Measurements from ENCODE around the gene KCNQ1OT1. TPM values are rescaled to one million over a fixed set of nuclear protein-coding genes. Genes with fewer than 3 reads are reported as not detected.

The KCNQ1OT1 gene
- total and polyA plus RNA-seq, 12 donors: 0.15 to 10.6 (median 1.1) TPM

DNA sequence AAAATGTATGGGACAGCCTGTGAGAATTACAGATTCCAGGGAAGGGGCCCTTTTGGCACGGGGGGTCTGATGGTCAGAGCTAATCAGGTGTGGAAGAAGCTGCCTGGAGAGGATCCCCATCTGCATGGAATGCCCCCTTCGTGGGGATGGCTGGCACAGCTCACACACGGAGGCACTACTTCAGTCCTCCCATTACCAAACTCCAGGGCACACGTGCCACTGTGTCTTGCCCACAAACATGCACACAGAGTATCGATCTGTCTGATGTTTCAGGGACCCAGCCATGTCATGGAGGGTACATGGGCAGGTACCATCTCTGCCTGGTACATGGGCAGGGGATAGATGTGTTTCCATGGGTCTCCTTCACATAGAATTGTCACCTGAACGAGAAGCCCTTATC, 14.7 kb downstream of the KCNQ1OT1 start:
- Histone ChIP-seq H3K27me3 (no peaks in the 10 kb centered on the region), H3K4me1 (replicated peaks in 1 of 2) (peaks cover 24 to 39% of the 10 kb centered on the region in 2 donors), H3K9me3 (replicated peaks in 1 of 3) (no peaks in the 10 kb centered on the region), H3K36me3 (replicated peaks in 1 of 2) (no peaks in the 10 kb centered on the region), H3K27ac (peak overlapping the region in 1 of 5 donors; percentile 79), H3K4me3 (no peak overlapping the region)
- intact Hi-C loops (cut with DNase I): no loop called here
- no peak for TF ChIP-seq POLR2A (IDR thresholded peaks at IDR 0.05)
- TF ChIP-seq, protein P1, sequence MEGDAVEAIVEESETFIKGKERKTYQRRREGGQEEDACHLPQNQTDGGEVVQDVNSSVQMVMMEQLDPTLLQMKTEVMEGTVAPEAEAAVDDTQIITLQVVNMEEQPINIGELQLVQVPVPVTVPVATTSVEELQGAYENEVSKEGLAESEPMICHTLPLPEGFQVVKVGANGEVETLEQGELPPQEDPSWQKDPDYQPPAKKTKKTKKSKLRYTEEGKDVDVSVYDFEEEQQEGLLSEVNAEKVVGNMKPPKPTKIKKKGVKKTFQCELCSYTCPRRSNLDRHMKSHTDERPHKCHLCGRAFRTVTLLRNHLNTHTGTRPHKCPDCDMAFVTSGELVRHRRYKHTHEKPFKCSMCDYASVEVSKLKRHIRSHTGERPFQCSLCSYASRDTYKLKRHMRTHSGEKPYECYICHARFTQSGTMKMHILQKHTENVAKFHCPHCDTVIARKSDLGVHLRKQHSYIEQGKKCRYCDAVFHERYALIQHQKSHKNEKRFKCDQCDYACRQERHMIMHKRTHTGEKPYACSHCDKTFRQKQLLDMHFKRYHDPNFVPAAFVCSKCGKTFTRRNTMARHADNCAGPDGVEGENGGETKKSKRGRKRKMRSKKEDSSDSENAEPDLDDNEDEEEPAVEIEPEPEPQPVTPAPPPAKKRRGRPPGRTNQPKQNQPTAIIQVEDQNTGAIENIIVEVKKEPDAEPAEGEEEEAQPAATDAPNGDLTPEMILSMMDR (IDR thresholded peaks at IDR 0.05): no peak
- peak in 3 of 7 donors; percentile 4 to 45 (median 9) for DNase-seq
- WGBS, 4 donors: 78 to 87% (median 84%) methylated on average over 4 to 6 of the region's 6 CpGs

DNA sequence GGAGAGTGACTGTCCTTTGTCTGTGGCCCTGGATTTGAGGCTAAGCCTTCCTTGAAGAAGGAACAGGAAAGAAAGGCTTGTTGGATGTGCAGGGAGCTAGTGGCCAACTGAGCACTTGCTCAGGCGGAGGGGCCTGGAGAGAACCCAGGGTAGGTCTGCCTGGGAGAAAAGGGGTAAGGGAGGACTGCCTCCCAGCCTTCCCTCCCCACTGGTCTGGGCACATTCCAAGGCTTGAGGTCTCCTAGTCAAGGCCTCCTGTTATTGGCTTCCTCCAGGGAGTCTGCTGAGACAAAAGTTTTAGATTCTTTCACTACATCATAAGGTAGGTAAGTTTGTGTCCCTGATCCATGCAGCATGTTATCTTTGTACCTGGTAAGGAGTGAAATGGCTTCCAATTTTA, 15.2 kb downstream of the KCNQ1OT1 start:
- H3K9me3 ChIP-seq (replicated peaks in 1 of 3): no peaks in the 10 kb centered on the region
- H3K27me3 ChIP-seq: no peaks in the 10 kb centered on the region
- DNase-seq: peak in 5 of 7 donors; percentile 11 to 47 (median 14)
- TF ChIP-seq, protein P1 (IDR thresholded peaks at IDR 0.05): no peak
- no peak for TF ChIP-seq POLR2A (IDR thresholded peaks at IDR 0.05)
- H3K27ac ChIP-seq: peak overlapping the region in 1 of 5 donors; percentile 26
- 89 to 100% (median 95%) methylated on average over 1 of the region's 1 CpG for WGBS, 4 donors
- H3K36me3 ChIP-seq (replicated peaks in 1 of 2): no peaks in the 10 kb centered on the region
- intact Hi-C loops (cut with DNase I): no loop called here
- no peak overlapping the region for H3K4me3 ChIP-seq
- peaks cover 20 to 35% of the 10 kb centered on the region in 2 donors for H3K4me1 ChIP-seq (replicated peaks in 1 of 2)

DNA sequence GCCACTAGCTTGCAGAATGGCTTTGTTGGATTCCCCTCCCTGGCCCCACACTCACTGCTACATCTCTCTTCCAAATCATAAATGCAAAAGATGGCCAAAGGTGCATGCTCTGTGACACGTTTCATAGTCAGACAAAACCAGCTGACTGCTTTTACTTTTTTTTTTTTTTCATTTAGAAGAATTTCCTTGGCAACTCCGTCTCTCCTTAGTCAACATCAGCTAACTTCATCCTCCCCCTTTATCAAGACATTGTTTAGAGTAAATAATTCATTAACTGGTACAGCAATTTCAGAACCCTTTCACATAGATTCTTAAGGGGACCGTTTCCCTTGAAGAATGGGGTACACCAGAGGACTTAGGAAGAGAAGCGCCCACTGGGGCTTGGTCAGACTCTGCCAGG, 16.0 kb downstream of the KCNQ1OT1 start:
- no peak for DNase-seq
- Histone ChIP-seq H3K27me3 (no peaks in the 10 kb centered on the region), H3K36me3 (replicated peaks in 1 of 2) (no peaks in the 10 kb centered on the region), H3K9me3 (replicated peaks in 1 of 3) (no peaks in the 10 kb centered on the region), H3K4me3 (no peak overlapping the region), H3K4me1 (replicated peaks in 1 of 2) (peaks cover 12 to 28% of the 10 kb centered on the region in 2 donors), H3K27ac (no peak overlapping the region)
- intact Hi-C loops (cut with DNase I): no loop called here
- TF ChIP-seq, protein P1 (IDR thresholded peaks at IDR 0.05): no peak
- TF ChIP-seq POLR2A (IDR thresholded peaks at IDR 0.05): no peak
- 77 to 83% (median 82%) methylated on average over 4 of the region's 4 CpGs for WGBS, 4 donors

DNA sequence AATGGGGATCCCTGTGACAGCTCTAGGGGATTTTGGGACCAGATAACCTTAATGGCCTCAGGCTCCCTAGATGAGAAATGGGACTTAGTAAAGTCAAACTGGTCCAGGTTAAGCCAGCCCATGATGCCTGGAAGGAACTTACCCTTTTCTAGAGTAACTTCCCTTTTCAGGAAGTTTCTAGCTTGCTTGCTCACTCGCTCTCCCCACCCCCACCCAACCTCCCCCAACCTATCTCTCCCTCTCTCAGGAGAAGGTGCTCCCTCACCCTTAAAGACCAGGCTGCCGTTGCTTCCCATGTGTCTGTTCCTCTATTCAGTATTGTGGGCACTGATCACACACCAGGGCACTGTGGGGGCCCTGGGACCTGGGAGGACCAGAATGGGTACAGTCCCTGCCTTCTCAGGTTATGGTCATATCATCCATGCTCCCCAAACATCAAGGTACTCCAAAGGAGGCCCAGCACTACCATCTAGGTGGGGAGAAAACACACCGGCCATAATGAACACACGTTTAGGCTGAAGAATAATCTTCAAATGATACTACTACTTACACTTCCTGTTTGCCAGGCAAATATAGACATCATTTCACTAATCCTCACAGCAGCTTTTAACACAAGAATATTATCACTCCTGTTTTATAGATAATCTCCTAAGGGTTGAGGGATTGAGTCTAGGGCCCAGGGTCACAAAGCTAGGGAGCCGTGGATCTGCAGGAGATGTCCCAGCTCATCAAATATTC, 18.2 kb downstream of the KCNQ1OT1 start:
- no peak for TF ChIP-seq POLR2A (IDR thresholded peaks at IDR 0.05)
- TF ChIP-seq, protein P1 (IDR thresholded peaks at IDR 0.05): no peak
- Histone ChIP-seq H3K9me3 (replicated peaks in 1 of 3) (no peaks in the 10 kb centered on the region), H3K27me3 (no peaks in the 10 kb centered on the region), H3K4me1 (replicated peaks in 1 of 2) (peaks cover 0 to 14% of the 10 kb centered on the region in 2 donors), H3K36me3 (replicated peaks in 1 of 2) (no peaks in the 10 kb centered on the region), H3K27ac (peak overlapping the region in 1 of 5 donors; percentile 36), H3K4me3 (no peak overlapping the region)
- peak in 3 of 7 donors; percentile 4 to 35 (median 5) for DNase-seq
- WGBS, 4 donors: 76 to 91% (median 82%) methylated on average over 5 of the region's 5 CpGs
- intact Hi-C loops (cut with DNase I): no loop called here

All from adrenal gland (tissue), 12 donors.